ENCODE data around the gene PHF13.

The PHF13 gene

DNA sequence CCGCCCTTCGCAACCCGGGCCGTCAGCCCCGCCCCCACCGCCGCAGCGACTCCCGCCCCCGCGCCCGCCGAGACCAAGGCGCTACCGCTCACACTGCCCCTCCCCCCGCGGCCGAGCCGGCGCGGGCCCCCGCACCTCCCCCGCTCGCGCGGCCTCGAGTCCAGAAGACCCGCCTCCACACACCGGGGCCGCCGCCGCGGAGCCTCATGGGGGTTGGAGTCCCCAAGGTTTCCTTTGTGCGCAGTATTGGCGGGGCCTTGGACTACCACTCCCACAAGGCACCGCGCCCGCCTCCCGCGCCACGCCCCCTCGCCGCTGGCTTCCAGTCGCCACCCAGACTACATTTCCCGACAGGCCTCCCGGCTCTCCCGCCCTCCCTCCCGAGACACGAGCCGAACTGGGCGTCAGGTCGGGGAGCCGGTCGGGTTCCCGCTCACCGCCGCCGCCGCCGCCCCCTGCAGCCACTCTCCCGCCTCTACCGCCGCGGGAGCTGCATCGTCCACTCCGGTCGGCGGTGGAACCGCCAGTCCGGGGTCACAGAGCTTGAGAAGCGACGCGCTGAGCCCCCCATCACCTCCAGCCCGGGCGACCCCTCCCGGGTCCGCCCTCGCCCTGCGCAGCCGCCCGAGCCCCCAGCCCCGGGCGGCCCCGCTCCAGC is at the start of gene PHF13:
Gene PHF13 (plus strand): TSS at position 371 of the 658 bp plus-strand sequence. CDS start 336 bp downstream, outside the sequence.
- peak; percentile 98 for DNase-seq (ENCODE audit: low spot score)

DNA sequence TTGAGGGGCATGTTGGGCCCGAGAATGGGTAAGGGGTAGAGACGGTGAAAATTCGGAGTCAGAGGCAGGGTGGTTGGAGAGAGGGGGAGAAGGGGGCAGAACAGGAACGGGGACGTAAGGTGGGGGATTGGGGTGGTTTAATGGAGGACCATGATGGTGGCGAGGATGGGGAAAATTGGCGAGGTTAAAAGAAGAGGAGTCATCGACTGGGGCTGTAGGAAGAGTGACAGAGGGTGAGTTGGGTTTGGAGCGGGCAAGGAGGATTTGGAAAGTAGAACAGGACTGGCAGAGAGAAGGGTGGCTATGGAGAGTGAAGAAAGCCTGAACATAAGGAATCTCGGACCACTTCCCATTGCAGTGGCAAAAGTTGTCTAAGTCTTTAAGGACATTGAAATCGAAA is 44.5 kb upstream of the PHF13 start:
- DNase-seq (ENCODE audit: low spot score): no peak

- no peak for DNase-seq (ENCODE audit: low spot score)
Measured at GRCh38 chr1:6570100-6570499, 43.4 kb upstream of the PHF13 start.

DNA sequence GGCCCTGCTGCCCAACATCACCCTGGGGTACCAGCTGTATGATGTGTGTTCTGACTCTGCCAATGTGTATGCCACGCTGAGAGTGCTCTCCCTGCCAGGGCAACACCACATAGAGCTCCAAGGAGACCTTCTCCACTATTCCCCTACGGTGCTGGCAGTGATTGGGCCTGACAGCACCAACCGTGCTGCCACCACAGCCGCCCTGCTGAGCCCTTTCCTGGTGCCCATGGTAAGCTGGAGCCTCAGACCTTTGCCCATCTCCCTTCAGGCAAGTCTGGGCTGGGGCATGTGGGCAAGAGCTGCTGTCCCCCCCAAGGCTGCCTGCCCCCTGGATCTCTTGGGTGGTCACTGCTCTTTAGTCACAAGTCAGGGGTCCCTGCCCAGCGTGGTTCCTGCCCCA is 42.5 kb upstream of the PHF13 start:
- no peak for DNase-seq (ENCODE audit: low spot score)

DNA sequence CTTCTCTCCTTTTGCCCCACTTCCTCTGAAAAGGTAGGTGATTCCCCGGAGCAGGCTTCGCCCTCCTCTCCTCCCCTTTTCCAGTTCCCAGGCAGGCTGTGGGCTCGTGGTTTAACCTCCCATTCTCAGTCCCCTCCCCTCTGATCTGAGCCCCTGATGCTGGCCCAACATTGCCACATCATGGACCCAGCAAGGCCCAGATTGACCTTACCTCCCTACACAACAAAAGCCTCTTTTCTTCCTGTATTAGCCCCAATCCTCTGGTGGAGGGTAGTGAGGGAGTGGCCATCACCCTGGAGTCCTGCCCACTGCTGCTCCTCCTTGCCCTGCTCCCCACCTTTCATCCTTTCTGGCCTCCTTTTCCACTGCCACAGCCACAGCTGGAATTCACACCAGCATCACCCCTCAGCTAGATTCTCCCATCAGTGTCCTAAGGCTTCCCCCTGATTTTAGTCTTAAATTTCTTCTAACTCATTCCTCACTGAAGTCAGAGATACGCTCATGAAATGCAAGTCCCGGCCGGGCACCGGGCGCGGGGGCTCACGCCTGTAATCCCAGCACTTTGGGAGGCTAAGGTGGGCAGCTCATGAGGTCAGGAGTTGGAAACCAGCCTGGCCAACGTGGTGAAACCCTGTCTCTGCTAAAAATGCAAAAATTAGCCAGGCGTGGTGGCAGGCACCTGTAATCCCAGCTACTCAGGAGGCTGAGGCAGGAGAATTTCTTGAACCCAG is 40.7 kb upstream of the PHF13 start:
- DNase-seq (ENCODE audit: low spot score): no peak

DNA sequence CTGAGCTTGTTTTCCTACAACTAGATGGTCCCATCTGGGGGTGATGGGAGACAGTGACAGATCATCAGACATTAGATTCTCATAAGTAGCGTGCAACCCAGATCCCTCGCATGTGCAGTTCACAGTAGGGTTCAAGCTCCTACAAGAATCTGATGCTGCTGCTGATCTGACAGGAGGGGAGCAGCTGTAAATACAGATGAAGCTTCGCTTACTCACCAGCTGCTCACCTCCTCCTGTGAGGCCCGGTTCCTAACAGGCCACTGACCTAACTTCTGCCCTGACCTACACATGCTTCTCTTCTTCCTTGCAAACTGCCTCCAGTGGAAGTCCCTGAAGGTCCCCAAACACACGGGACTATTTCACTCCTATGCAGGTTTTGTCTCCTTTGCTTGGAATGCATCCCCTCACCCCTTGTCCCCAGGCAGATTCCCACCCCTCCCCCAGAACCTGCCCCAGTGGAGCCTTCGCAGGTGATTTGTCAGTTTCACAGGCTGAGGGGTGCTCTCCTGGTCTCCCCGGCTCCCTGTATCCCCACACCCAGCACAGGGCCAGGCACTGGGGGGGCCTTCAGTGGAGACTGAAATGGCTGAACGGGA is 39.4 kb upstream of the PHF13 start:
- no peak for DNase-seq (ENCODE audit: low spot score)

DNA sequence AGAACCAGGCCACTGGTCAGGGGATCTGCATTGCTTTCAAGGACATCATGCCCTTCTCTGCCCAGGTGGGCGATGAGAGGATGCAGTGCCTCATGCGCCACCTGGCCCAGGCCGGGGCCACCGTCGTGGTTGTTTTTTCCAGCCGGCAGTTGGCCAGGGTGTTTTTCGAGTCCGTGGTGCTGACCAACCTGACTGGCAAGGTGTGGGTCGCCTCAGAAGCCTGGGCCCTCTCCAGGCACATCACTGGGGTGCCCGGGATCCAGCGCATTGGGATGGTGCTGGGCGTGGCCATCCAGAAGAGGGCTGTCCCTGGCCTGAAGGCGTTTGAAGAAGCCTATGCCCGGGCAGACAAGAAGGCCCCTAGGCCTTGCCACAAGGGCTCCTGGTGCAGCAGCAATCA is 38.7 kb upstream of the PHF13 start:
- no peak for DNase-seq (ENCODE audit: low spot score)

DNA sequence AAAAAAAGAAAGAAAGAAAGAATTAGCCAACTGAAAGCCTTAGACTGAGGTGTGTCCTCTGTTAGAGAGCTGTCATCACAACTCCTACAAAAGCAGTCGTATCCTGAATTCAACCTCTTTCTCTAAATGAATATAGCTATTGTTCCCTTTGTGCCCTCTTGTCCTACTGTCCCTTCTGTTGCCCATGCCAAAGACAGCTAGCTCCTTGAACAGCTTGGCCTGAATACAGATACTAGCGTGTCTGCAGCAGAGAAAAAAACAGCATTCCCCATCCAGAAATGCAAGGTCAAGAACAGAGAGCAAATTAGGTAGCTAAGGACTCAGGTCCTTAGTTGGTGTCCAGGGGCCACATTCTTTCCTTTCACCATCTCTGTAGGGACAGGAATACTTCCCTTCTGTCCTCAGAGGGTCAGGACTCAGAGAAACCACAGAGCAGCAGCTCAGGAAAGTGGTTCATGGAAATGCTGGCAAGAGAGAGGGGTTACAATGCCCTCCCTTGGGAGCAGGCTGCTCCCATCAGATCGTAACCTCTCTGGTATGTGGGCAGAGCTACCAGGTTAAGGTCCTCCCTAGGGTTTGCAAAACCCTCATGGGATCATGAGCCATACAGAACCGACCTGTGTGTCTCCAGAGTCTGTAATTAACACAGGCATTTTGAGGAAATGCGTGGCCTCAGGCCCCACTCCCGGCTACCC is 35.6 kb upstream of the PHF13 start:
- DNase-seq (ENCODE audit: low spot score): no peak

DNA sequence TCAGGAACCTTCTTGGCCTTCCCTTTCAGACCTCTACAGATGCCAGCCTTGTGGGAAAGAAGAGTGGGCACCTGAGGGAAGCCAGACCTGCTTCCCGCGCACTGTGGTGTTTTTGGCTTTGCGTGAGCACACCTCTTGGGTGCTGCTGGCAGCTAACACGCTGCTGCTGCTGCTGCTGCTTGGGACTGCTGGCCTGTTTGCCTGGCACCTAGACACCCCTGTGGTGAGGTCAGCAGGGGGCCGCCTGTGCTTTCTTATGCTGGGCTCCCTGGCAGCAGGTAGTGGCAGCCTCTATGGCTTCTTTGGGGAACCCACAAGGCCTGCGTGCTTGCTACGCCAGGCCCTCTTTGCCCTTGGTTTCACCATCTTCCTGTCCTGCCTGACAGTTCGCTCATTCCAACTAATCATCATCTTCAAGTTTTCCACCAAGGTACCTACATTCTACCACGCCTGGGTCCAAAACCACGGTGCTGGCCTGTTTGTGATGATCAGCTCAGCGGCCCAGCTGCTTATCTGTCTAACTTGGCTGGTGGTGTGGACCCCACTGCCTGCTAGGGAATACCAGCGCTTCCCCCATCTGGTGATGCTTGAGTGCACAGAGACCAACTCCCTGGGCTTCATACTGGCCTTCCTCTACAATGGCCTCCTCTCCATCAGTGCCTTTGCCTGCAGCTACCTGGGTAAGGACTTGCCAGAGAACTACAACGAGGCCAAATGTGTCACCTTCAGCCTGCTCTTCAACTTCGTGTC is 34.7 kb upstream of the PHF13 start:
- no peak for DNase-seq (ENCODE audit: low spot score)

GRCh38 chr1:6579374-6580118 is 34.0 kb upstream of the PHF13 start, which contains the start of gene ZBTB48:
ZBTB48 (plus strand) TSS chr1:6579994; CDS start chr1:6580610, 616 bp downstream.
- peak; percentile 98 for DNase-seq (ENCODE audit: low spot score)

DNA sequence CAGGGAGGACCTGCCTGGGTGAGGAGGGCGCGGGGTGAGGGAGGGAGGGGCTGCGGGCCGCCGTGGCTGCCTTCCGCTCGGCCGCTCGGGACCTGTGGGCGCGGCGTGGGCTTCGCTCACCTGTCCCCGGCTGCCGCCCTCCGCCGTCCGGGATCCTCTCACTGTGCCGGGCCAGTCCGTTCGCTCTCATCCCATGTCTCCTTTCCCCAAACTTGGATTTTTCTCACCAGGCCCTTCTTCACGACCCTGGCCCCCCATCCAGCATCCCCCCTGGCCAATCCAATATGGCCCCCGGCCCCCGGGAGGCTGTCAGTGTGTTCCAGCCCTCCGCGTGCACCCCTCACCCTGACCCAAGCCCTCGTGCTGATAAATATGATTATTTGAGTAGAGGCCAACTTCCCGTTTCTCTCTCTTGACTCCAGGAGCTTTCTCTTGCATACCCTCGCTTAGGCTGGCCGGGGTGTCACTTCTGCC is 33.4 kb upstream of the PHF13 start:
- DNase-seq (ENCODE audit: low spot score): no peak

DNA sequence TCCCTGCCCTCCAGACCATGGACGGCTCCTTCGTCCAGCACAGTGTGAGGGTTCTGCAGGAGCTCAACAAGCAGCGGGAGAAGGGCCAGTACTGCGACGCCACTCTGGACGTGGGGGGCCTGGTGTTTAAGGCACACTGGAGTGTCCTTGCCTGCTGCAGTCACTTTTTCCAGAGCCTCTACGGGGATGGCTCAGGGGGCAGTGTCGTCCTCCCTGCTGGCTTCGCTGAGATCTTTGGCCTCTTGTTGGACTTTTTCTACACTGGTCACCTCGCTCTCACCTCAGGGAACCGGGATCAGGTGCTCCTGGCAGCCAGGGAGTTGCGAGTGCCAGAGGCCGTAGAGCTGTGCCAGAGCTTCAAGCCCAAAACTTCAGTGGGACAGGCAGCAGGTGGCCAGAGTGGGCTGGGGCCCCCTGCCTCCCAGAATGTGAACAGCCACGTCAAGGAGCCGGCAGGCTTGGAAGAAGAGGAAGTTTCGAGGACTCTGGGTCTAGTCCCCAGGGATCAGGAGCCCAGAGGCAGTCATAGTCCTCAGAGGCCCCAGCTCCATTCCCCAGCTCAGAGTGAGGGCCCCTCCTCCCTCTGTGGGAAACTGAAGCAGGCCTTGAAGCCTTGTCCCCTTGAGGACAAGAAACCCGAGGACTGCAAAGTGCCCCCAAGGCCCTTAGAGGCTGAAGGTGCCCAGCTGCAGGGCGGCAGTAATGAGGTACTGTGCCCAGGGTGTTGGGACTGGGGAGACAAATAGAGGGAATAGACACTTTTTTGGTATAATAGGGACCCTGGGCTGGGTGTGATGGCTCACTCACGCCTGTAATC is 32.7 kb upstream of the PHF13 start:
- no peak for DNase-seq (ENCODE audit: low spot score)

DNA sequence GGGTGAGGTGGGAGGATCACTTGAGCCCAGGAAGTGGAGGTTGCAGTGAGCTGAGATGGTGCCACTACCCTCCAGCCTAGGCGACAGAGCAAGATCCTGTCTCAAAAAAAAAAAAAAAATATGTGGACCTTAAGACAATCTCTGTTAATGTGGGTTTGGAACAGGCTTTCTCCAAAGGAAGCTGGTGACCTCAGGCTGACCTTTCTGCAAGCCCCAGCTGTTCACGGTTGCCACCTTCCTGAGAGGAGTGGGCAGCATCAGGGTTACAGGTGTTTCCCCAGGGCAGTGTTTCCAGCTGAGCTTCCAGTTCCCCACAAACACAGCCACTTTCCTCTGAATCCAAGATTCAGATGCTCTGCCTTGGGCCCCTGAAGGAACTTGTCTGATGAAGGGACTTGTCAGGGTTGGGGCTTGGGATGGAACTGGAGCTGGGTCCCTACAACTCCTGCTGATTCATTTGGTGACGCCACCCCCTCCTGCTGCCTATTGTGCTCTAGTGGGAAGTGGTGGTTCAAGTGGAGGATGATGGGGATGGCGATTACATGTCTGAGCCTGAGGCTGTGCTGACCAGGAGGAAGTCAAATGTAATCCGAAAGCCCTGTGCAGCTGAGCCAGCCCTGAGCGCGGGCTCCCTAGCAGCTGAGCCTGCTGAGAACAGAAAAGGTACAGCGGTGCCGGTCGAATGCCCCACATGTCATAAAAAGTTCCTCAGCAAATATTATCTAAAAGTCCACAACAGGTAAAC is 31.8 kb upstream of the PHF13 start:
- DNase-seq (ENCODE audit: low spot score): no peak

GRCh38 chr1:6582370-6582769 is 31.2 kb upstream of the PHF13 start:
- DNase-seq (ENCODE audit: low spot score): no peak

GRCh38 chr1:6584126-6585080 is 29.1 kb upstream of the PHF13 start:
- DNase-seq (ENCODE audit: low spot score): no peak

DNA sequence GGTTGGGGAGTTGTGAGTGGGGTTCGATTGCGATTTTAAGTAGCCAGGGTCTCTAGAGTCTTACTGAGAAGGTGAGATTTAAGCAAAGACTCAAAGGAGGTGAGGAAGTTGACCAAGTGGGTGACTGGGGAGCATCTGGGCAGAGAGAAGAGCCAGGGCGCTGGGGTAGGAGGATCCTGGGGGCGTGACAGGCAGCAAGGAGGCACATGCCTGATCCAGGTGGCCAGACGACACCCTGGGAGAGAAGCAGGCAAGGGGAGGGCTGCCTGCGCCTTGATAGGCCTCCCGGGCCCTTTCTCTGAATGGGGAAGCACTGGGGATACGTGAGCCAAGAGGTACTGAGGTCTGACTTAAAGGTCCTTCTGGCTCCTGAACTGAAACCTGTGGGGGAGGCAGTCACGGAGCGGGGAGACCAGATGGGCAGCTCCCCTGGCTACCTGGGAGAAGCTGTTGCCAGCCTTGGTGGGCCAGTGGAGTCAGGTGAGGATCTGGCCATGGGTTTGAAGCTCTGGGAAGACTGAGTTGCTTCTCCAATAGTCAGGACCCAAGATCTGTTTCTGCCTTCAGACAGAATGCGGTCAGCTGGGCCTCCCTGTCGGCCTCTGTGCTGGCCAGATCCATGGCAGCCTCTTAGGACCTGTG is 28.3 kb upstream of the PHF13 start:
- no peak for DNase-seq (ENCODE audit: low spot score)

GRCh38 chr1:6585841-6586240 is 27.7 kb upstream of the PHF13 start:
- no peak for DNase-seq (ENCODE audit: low spot score)

GRCh38 chr1:6586404-6586816 is 27.1 kb upstream of the PHF13 start:
- DNase-seq (ENCODE audit: low spot score): no peak

Measured in globus pallidus (tissue), 1 donor.